Stimulated activated CD4-positive, alpha-beta T cell treated with anti-CD3 and anti-CD28 coated beads, Interleukin-4, amount 100 ng/mL, for 24 hours (primary cell): ENCODE measurements around the gene DHRS1.
A peak's percentile ranks its signal among the peaks of the same experiment; 100 is the strongest.

Experiments
- DNase-seq: peaks from one replicate; pipeline ENCODE4 v3.0.0-alpha.2; 2020

Gene DHRS1

DNA sequence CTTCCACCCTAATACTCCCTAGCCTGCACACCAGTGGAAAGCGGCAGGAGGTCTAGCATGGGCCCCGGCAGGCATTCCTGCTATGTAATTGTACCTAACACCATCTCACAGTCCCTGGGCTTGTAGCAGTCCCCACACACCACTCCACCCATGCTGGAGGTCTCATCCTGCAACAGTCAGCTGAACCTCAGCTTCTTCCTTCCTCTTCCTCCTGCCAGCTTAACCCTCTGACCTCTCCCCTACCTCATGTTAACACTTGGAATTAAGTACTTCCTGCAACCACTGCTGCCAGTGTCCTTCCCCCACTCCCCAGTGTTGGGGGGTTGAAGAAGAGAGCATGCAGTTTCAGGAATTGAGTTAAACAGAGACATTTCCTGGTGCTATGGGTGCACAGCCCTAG lies 27.7 kb upstream of the DHRS1 start:
- DNase-seq: no peak

GRCh38 chr14:24325963-24326362 lies 26.4 kb upstream of the DHRS1 start:
- DNase-seq: no peak

DNA sequence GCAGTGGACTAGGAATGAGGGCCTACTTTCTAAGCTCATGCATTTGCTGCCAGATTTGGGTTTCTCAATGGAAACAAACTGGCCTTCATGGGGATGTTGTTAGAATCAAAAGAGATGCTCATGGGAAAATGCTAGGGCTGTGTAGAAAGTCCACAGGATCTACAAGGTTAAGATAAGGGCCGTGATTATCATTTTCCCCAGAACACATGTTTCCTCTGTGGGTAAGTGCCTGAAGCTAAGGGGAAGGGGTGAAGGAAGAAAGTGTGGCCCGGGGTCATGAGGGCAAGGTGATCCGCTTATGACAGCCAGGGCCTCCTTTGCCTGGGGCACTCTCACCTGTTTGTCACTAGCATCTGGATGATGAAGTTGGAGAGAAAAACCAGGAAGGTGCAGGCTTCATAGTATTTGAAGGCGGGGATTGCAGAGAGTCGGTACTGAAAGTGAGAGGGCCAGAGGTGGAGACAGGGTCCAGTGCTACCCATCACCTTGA lies 25.5 kb upstream of the DHRS1 start:
- no peak for DNase-seq

- no peak for DNase-seq
Observed at GRCh38 chr14:24324024-24324423, 24.4 kb upstream of the DHRS1 start.

DNA sequence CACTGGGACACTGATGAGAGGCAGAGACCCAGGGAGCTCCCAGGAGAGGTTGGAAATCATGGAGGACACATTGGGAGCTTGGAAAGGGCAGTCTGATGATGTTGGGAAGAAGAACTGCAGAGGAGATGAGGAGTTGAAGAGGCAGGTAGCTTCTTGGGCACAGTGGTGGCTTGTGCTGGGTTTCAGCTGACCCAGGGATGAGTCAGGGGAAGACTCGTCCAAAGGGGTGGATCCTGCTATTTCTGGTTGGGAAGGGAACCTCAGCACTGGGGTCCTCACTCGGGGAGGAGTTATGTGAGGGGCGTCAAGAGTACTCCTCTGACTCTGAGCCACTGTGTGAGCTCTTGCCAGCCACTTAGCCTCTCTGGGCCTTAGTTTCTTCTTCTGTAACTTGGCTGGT lies 23.8 kb upstream of the DHRS1 start:
- no peak for DNase-seq

- DNase-seq: no peak
Observed at GRCh38 chr14:24322672-24323071, 23.1 kb upstream of the DHRS1 start.

DNA sequence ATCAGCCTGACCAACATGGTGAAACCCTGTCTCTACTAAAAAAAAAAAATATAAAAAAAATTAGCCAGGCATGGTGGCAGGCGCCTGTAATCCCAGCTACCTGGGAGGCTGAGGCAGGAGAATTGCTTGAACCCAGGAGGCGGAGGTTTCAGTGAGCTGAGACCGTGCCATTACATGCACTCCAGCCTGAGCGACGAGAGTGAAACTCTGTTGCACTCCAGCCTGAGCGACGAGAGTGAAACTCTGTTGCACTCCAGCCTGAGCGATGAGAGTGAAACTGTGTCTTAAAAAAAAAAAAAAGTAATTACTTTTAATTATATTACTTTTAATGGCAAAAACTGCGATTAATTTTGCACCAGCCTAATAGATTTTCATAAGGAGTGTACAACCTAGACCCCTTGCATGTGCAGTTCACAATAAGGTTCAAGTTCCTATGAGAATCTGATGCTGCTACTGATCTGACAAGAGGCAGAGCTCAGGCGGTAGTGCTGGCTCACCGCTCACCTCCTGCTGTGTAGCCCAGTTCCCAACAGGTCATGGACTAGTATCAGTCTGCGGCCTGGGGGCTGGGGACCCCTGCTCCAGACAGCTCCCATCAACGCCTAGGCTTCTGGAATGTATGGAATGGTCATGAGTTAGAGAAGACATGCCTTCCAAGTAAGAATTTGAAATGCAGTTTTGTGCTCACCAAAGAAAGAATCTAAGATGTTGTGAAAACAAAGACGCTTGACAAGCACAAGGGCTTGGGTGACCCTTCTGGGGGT lies 21.8 kb upstream of the DHRS1 start:
- DNase-seq: no peak

DNA sequence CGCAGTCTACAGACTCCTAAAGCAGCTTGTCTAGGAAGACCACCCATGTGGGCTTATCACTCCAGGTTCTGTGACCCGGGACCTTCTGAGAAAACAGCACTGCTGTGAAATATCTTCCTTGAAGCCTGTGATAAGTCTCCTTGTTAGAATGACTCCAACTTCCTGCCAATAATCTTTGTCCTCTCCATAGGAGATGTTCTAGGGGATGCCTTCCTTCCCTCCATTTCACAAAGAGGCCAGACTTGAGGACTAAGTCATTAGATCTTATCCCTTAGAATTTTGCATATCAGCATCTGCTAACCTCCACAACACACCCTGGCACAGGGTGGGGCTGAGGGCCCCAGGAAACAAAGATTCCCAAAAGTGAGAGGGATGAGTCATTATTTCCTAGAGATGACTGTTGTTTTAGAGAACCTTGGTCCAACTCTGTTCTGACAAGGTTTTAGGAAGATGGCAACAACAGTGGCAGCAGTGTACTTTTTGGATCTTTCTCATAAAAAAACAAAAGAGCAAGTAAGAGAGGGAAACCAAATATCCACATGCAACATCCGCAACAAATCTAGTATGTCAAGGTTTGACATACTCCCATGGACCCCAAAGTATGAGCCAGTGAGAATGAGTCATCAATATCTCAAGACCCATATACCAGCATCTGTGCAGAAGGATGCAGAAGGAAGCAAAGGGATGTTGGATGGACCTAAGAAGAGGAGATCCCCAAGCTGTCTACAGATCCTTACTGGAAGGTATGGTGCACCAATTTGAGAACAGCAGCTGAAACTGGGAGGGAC lies 17.8 kb upstream of the DHRS1 start:
- no peak for DNase-seq

GRCh38 chr14:24316597-24316950 lies 17.0 kb upstream of the DHRS1 start:
- DNase-seq: no peak

DNA sequence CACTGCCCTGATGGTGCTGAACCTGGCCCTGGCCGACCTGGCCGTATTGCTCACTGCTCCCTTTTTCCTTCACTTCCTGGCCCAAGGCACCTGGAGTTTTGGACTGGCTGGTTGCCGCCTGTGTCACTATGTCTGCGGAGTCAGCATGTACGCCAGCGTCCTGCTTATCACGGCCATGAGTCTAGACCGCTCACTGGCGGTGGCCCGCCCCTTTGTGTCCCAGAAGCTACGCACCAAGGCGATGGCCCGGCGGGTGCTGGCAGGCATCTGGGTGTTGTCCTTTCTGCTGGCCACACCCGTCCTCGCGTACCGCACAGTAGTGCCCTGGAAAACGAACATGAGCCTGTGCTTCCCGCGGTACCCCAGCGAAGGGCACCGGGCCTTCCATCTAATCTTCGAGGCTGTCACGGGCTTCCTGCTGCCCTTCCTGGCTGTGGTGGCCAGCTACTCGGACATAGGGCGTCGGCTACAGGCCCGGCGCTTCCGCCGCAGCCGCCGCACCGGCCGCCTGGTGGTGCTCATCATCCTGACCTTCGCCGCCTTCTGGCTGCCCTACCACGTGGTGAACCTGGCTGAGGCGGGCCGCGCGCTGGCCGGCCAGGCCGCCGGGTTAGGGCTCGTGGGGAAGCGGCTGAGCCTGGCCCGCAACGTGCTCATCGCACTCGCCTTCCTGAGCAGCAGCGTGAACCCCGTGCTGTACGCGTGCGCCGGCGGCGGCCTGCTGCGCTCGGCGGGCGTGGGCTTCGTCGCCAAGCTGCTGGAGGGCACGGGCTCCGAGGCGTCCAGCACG lies 16.4 kb upstream of the DHRS1 start:
- DNase-seq: no peak

DNA sequence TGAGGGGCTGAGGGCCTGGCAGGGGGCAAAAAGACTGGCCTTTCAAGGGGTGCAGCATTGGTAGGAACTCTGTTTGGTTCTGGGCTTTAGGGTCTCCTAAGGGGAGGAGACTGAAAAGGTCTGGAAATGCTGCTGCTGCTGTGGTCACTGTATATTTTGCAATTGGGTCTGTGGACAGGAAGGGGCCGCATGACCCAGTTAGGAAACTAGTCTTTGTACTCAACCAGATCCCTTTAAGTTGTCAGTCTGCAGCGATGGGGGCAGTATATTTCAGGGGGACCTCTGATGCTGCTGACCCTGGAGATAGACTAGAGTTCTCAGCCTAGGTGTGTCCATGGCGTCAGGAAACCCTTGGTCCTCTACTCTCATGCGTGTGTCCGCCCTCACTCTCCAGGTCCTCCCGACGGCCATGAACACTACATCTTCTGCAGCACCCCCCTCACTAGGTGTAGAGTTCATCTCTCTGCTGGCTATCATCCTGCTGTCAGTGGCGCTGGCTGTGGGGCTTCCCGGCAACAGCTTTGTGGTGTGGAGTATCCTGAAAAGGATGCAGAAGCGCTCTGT lies 15.7 kb upstream of the DHRS1 start:
- DNase-seq: no peak

GRCh38 chr14:24314377-24315193 lies 15.0 kb upstream of the DHRS1 start:
- no peak for DNase-seq

GRCh38 chr14:24313913-24314312 lies 14.3 kb upstream of the DHRS1 start:
- no peak for DNase-seq

DNA sequence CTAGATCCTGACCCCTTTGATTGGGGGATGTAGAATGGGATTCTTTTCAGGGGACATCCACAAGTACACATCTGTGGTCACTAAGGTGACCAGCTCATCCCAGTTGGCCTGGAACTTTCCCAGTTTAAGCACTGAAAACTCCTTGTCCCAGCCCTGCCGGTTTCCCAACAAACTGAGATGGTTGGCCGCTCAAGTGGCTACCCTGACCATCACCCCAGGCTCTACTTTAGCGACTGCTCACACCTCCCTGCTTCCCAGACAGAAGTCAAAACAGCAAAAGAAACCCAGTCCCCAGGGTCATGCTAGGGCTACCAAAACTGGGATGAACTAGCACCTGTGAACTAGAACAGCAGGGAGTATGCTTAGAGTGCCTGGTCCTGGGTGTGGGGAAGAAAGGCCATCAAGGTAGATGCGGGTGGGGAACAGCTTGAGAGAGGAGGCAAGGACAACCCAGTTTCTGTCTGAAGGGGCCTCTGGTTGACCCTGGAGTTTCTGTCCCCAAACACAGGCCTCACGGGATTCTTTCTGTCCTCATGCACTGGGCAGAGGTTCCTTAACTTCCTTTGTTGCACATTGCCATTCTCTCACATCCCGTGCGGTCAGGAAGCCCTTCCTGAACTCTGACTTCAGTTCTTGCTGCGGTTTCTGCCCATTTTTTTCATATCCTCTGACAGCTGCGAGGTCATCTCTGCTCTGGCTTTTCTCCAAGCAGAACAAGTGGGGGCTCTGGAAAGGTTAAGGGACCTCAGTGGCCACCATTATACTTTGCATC lies 13.3 kb upstream of the DHRS1 start:
- DNase-seq: no peak

GRCh38 chr14:24311837-24312615 lies 12.4 kb upstream of the DHRS1 start:
- no peak for DNase-seq

DNA sequence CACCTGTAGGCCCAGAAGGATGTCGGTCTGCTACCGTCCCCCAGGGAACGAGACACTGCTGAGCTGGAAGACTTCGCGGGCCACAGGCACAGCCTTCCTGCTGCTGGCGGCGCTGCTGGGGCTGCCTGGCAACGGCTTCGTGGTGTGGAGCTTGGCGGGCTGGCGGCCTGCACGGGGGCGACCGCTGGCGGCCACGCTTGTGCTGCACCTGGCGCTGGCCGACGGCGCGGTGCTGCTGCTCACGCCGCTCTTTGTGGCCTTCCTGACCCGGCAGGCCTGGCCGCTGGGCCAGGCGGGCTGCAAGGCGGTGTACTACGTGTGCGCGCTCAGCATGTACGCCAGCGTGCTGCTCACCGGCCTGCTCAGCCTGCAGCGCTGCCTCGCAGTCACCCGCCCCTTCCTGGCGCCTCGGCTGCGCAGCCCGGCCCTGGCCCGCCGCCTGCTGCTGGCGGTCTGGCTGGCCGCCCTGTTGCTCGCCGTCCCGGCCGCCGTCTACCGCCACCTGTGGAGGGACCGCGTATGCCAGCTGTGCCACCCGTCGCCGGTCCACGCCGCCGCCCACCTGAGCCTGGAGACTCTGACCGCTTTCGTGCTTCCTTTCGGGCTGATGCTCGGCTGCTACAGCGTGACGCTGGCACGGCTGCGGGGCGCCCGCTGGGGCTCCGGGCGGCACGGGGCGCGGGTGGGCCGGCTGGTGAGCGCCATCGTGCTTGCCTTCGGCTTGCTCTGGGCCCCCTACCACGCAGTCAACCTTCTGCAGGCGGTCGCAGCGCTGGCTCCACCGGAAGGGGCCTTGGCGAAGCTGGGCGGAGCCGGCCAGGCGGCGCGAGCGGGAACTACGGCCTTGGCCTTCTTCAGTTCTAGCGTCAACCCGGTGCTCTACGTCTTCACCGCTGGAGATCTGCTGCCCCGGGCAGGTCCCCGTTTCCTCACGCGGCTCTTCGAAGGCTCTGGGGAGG lies 11.3 kb upstream of the DHRS1 start, which contains the start of gene LTB4R:
TSS of gene LTB4R (plus strand) at position 857 of the 959 bp plus-strand sequence. CDS start 4,150 bp downstream, outside the sequence.
- peak; percentile 60 for DNase-seq

- no peak for DNase-seq
Observed at GRCh38 chr14:24310265-24310645, 10.7 kb upstream of the DHRS1 start.

DNA sequence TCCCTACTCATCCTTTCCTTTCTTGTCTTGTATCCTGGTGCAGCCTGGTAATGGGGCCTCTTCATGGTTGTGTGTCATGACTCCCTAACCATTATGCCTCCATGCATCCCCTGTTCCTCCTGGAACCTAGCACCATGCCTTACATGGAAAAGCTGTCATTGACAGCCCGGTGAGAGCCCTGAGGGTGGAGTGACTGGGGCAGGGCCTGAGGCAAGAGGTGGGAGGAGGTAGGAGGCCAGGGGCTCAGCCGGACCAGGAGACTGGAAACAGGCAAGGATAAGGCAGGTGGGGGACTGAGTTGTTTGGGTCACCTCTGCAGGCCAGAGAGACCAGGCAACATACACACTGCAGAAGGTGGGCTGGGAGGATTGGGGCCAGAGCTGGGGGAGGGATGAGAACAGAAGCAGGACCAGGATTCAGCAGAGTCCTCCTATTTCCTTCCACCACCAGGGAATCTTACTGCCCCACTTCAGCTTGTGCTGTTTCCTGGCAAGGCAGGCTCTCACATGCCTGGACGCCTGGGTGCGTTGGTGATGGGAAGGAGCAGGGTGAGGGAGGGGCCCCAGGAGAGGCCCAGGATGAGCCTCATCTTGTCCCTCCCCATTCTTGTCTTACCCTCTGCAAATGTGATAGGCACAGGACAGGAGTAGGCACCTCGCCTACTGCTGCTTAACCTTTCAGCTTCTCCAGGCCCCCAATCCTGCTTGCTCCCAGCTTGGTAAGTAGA lies 10.1 kb upstream of the DHRS1 start, which contains the start of gene LTB4R2:
TSS of gene LTB4R2 (plus strand) at position 603 of the 727 bp plus-strand sequence. CDS start 525 bp downstream, outside the sequence.
- no peak for DNase-seq
